Neuron (in vitro differentiated cells): ENCODE data around the gene SPC24.

Source experiments
- H2AFZ ChIP-seq: one replicate; pipeline ENCODE4 v1.6.1; 2013; ENCODE audit warnings: low read depth, mild to moderate bottlenecking, inconsistent platforms, low read length, moderate library complexity
- H3K27me3 ChIP-seq: one replicate; pipeline ENCODE4 v1.6.1; 2013; ENCODE audit warnings: low read length; ENCODE audit not compliant: insufficient read depth
- H3K36me3 ChIP-seq: one replicate; pipeline ENCODE4 v1.6.1; 2013; ENCODE audit warnings: low read length; ENCODE audit not compliant: insufficient read depth
- H3K4me1 ChIP-seq: one replicate; pipeline ENCODE4 v1.6.1; 2013; ENCODE audit warnings: low read length; ENCODE audit not compliant: insufficient read depth
- H3K4me3 ChIP-seq: 2 replicates; pipeline ENCODE4 v1.5.1; 2013; ENCODE audit warnings: mild to moderate bottlenecking, low read length, moderate library complexity
- H3K9me3 ChIP-seq: one replicate; pipeline ENCODE4 v1.6.1; 2013; ENCODE audit warnings: low read length

Gene SPC24

DNA sequence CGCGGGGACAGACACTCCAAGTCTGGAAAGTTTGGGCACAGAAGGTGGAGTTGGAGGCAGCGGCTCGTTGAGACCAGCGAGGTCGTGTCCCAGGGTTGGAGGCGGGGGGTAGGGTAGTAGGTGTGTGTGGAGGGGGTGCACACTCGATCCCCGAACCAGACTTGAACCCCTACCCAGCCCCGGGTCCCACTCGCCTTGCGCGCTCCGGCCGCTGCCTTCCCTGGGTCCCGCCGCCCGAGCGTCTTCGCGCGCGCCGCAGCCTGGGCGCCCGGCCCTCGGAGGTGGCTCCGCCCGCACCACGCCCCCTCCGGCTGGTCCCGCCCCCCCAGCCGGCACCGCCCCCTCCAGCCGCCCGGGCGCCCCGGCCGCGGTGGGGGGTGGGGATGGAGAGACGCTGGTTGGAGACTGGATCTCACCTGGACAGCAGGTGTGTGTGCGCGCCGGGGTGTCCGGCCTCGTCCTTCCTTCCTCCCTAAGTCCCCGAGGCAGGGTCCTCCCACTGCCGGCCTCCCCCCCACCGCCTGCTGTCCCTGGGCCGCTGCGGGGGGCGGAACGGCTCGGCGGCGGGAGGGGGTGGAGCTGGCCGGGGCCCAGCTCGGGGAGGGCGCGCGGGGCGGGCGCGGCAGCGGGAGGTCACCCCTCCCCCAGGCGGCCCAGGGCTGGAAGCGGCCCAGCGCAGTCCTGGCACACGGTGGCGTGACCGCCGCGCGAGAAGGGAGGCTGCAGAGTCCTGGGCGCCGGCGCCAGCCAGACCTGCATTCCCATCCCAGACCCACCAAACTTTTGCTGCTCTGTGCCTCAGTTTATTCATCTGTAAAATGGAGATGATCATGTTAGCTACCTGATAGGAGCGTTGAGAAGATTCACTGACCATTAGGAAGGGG is 42.0 kb upstream of the SPC24 start, which contains the start of gene KANK2:
KANK2 (minus strand) TSS at position 255 of the 884 bp plus-strand sequence. CDS start 3,034 bp downstream, outside the sequence.
- Histone ChIP-seq H3K27me3 (no peaks in the 10 kb centered on the region), H3K36me3 (peaks cover 15% of the 10 kb centered on the region), H3K4me3 (peak within 1 kb of the TSS; percentile 63), H2AFZ (peak within 1 kb of the TSS; percentile 59), H3K9me3 (no peaks in the 10 kb centered on the region), H3K4me1 (no peaks in the 10 kb centered on the region)

- no peaks in the 10 kb centered on the region for H3K27me3 ChIP-seq
- H3K9me3 ChIP-seq = no peaks in the 10 kb centered on the region
- peaks cover 7% of the 10 kb centered on the region for H3K36me3 ChIP-seq
- no peaks in the 10 kb centered on the region for H3K4me1 ChIP-seq
- H2AFZ ChIP-seq = peak overlapping the region; percentile 59
- peak overlapping the region; percentile 63 for H3K4me3 ChIP-seq
Observed at GRCh38 chr19:11196406-11197287, 41.1 kb upstream of the SPC24 start.

DNA sequence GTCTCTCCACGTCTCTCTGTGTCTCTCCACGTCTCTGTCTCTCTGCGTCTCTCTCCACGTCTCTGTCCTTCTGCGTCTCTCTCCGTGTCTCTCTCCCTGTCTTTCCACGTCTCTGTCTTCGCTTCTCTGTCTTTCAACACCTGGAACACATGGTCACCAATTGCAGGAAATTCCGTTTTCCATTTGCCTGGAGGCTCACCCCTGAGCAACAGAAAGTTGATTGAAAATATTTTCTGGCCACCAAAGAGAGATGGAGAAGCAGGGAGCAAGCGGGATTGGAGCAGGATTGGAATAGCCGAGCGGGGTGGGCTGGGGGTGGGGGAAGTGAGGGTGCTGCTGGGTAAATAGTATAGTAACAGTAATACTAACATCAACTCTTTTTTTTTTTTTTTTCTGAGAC is 40.1 kb upstream of the SPC24 start:
- Histone ChIP-seq H3K9me3 (no peaks in the 10 kb centered on the region), H2AFZ (no peak overlapping the region), H3K4me3 (no peak overlapping the region), H3K4me1 (no peaks in the 10 kb centered on the region), H3K27me3 (no peaks in the 10 kb centered on the region), H3K36me3 (peaks cover 9% of the 10 kb centered on the region)

- Histone ChIP-seq H3K36me3 (peaks cover 9% of the 10 kb centered on the region), H3K27me3 (no peaks in the 10 kb centered on the region), H3K4me1 (no peaks in the 10 kb centered on the region), H3K4me3 (no peak overlapping the region), H2AFZ (no peak overlapping the region), H3K9me3 (no peaks in the 10 kb centered on the region)
Observed at GRCh38 chr19:11194656-11195558, 39.3 kb upstream of the SPC24 start.

DNA sequence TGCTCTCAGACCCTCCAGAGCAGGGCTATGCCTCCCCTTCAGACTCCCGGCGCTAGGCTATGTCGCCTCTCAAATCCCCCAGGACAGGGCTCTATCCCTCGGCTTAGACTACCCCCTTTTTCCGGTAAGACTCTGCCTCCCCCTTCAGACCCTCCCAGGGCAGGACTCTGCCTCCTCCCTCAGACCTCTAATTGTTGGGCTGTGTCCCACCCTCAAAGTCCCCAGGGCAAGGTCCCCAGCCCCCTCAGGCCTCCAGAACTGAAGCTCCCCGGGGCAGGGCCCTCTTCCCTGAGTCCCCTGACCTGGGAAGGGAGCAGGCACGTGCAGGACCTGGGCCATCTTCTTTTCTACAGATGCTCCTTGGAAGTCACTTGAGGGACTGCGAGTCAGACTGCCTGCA is 38.6 kb upstream of the SPC24 start:
- Histone ChIP-seq H3K9me3 (no peaks in the 10 kb centered on the region), H2AFZ (no peak overlapping the region), H3K4me1 (no peaks in the 10 kb centered on the region), H3K27me3 (no peaks in the 10 kb centered on the region), H3K36me3 (peaks cover 9% of the 10 kb centered on the region), H3K4me3 (no peak overlapping the region)

DNA sequence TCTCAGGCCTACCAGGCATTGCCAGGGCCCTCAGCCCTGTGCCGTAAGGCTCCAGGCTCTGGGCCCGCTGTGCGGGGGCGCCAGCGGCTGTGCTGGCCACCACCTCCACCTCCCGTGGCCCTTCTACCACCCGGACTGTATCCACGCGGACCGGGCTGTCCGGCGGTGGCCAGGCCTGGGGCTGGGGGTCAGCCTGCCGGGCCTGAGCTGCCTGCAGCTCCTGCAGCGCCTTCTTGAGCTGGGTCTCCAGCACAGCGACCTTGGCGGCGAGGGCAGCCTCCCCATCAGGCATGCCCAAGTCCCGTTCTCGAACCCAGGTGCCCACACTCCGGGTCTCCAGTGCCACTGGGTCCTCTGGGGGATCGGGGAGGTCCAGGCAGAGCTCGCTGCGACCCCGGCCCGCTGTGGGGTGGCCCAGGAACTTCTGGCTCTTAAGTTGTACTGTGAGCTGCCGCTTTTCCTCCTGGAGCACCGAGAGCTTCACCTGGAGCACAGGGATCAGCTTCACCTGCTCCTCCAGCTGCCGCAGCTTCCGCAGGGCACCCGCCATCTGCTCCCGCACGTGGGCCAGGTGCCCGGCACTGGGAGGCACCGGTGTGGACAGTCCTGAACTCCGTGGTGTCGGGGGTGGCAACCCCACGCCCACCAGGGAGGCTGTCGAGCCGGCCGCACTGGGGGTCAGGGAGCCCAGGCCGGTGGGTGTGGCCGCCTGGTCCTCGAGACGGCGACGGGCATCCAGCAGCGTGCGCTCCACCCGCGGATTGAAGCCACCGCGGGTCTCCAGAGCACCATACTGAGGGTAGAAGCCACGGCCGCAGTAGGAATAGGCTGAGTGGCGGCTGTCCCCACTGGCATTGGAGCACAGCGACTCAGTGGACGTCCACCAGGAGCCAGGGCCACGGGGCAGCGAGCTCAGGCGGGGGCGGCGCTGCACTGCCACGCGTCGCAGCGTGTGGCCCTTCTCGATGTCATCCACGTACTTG is 37.7 kb upstream of the SPC24 start:
- H3K27me3 ChIP-seq = no peaks in the 10 kb centered on the region
- H3K9me3 ChIP-seq = no peaks in the 10 kb centered on the region
- H2AFZ ChIP-seq = no peak overlapping the region
- peaks cover 6% of the 10 kb centered on the region for H3K36me3 ChIP-seq
- no peak overlapping the region for H3K4me3 ChIP-seq
- H3K4me1 ChIP-seq = no peaks in the 10 kb centered on the region

GRCh38 chr19:11191934-11192333 is 36.4 kb upstream of the SPC24 start:
- H3K4me1 ChIP-seq = no peaks in the 10 kb centered on the region
- no peaks in the 10 kb centered on the region for H3K27me3 ChIP-seq
- no peak overlapping the region for H2AFZ ChIP-seq
- H3K9me3 ChIP-seq = no peaks in the 10 kb centered on the region
- peaks cover 6% of the 10 kb centered on the region for H3K36me3 ChIP-seq
- H3K4me3 ChIP-seq = no peak overlapping the region

- Histone ChIP-seq H3K4me1 (no peaks in the 10 kb centered on the region), H3K36me3 (peaks cover 6% of the 10 kb centered on the region), H3K27me3 (no peaks in the 10 kb centered on the region)
Observed at GRCh38 chr19:11191273-11191755, 35.7 kb upstream of the SPC24 start.

DNA sequence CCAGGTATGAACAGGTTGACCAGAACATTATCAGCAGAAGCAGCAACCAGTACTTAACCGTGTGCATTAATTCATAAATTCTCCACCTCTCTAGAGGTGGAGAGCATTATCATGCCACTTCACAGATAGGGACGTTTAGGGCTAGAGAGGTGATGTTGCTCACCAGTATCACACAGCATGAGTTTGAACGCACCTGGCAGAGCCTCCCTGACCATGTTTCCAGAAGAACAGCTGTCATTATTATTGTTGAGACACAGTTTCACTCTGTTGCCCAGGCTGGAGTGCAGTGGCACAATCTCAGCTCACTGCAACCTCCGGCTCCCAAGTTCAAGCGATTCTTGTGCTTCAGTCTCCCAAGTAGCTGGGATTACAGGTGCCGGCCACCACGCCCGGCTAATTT is 34.9 kb upstream of the SPC24 start:
- peaks cover 6% of the 10 kb centered on the region for H3K36me3 ChIP-seq
- no peaks in the 10 kb centered on the region for H3K9me3 ChIP-seq
- no peaks in the 10 kb centered on the region for H3K4me1 ChIP-seq
- no peak overlapping the region for H3K4me3 ChIP-seq
- no peak overlapping the region for H2AFZ ChIP-seq
- no peaks in the 10 kb centered on the region for H3K27me3 ChIP-seq

More at GRCh38 chr19:11191273-11191755, 35.7 kb upstream of the SPC24 start:
- Histone ChIP-seq H2AFZ (no peak overlapping the region), H3K9me3 (no peaks in the 10 kb centered on the region), H3K4me3 (no peak overlapping the region)

- Histone ChIP-seq H3K9me3 (peaks cover 4% of the 10 kb centered on the region), H3K4me1 (no peaks in the 10 kb centered on the region), H3K4me3 (no peak overlapping the region), H3K27me3 (no peaks in the 10 kb centered on the region), H2AFZ (no peak overlapping the region), H3K36me3 (peaks cover 2% of the 10 kb centered on the region)
Observed at GRCh38 chr19:11187441-11187840, 31.9 kb upstream of the SPC24 start.

GRCh38 chr19:11182994-11183393 is 27.4 kb upstream of the SPC24 start:
- peaks cover 4% of the 10 kb centered on the region for H3K36me3 ChIP-seq
- H3K9me3 ChIP-seq = peaks cover 4% of the 10 kb centered on the region

More at GRCh38 chr19:11182994-11183393, 27.4 kb upstream of the SPC24 start:
- H3K27me3 ChIP-seq = no peaks in the 10 kb centered on the region
- H3K4me3 ChIP-seq = no peak overlapping the region
- no peaks in the 10 kb centered on the region for H3K4me1 ChIP-seq
- no peak overlapping the region for H2AFZ ChIP-seq
